Stimulated activated CD8-positive, alpha-beta memory T cell treated with anti-CD3 and anti-CD28 coated beads, Interleukin-4, amount 100 ng/mL, for 48 hours (primary cell): ENCODE data around the gene KIAA0513.

ENCODE experiments used
- DNase-seq: peaks from one replicate; pipeline ENCODE4 v3.0.0-alpha.2; 2020

The KIAA0513 gene

DNA sequence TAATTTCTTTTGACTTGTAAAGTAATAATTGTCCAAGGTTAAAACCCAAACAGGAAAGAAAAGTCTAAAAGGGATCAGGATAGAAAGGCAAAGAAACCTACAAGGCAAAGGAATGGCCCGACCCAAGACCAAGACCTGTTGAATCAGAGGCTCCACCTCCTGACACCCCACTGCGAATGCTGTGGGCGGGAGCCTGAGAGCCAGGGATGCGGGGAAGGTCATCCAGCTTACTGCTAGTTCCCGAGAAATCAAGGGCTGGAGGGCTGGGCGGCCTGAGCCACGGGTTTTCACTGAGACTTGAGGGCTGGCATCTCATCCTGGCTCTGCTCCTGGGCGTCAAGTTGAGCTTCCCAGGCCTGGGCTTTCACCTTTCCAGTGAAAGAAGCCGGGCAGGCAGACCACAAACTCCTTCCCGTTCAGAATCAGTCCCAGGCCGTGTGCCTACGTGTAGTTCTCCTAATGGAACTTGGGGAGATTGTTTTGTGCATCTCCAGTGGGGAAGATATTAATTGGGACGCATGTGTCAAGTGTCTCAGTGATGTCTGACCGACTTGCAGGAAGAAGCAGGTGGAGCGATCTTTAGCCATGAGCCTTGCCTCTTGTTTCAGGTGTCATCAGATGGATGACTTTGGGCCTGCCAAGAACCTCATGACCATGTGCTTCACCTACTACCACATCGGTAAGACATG is 47.8 kb downstream of the KIAA0513 start:
- DNase-seq: no peak

DNA sequence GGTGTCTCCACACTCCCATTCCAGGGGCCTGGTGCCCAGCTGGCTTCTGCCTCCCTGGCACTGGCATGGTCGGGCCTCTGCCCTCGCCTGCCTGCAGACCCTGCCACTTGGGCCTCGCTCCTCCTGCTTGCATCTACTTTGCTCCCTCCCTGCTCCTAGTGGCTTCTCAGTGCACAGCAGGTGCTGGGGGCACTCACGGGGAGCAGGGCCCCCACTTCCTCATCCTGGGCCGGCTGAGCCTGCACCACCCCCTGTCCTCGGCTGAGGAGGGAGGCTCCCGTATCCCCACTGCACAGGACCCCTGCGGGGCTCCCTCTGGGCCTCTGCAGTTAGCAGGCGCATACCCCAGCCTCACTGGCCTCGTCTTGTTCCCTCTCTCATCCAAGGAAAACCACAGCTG is 49.4 kb downstream of the KIAA0513 start:
- DNase-seq: no peak

- no peak for DNase-seq
These were observed 50.1 kb downstream of the KIAA0513 start for GRCh38 chr16:85077576-85078125.

DNA sequence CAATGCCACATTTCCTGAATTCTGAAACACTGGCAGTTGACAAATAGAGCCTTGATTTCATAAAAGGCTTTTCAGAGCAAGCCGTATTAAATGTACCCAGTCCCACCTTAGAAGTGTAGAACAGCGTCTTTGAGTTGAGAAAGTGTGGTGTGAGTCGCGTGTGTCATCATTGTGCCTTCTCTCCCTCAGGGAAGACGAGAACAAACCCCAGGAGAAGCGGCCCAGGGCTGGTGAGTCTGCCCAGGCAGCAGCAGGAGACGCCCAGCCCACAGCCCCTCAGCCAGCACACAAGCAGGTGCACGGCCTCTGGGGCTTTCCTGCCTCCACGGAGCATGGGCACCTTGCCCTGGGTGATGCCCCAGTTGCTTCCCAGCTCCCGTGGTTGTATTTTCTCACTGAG is 50.6 kb downstream of the KIAA0513 start:
- no peak for DNase-seq

GRCh38 chr16:85078952-85079351 is 51.4 kb downstream of the KIAA0513 start:
- DNase-seq: no peak

- DNase-seq: no peak
These were observed 52.4 kb downstream of the KIAA0513 start for GRCh38 chr16:85079785-85080570.

DNA sequence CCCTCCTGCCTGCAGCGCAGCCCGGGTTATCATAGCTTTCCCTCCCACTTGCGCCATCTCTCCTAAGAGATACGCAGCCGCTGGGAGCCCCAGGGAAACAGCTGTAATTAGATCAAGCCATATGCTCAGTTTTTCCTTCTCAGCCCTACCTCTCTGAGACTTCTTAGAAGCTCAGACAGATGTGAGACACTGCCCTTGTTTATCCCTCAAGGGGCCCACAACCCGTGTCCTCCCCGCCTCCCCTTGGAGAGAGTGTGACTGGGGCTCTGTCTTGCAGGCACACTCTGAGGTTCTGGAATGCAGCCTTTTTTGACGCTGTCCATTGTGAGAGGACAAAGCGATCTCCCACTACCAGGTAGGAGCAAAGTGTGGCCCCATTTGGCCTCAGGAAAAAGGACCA is 53.4 kb downstream of the KIAA0513 start:
- DNase-seq: no peak

DNA sequence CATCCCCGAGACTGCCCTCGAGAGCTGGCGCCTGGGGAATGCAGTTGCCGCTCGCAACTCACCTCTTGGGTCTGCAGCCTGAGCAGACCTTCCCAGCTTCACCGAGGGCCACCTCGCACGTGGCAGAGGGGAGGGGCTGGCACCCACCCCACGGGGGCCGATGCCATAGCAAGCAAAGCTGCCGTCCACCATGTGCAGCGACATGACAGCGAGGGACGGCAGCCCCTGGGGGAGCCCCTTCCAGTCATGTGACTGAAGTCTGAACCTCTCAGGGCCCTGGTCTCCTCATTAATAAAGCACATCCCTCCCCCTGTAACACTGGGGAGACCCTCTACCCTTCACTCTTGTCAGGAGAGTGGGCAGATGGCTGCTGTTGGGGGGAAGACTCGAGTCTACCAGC is 54.2 kb downstream of the KIAA0513 start:
- no peak for DNase-seq

- no peak for DNase-seq
These were observed 54.8 kb downstream of the KIAA0513 start for GRCh38 chr16:85082173-85083050.

- no peak for DNase-seq
These were observed 55.5 kb downstream of the KIAA0513 start for GRCh38 chr16:85083051-85083639.

GRCh38 chr16:85084841-85085510 is 57.4 kb downstream of the KIAA0513 start:
- DNase-seq: no peak

GRCh38 chr16:85085721-85086120 is 58.1 kb downstream of the KIAA0513 start:
- no peak for DNase-seq

GRCh38 chr16:85086347-85087291 is 59.0 kb downstream of the KIAA0513 start:
- peak; percentile 86 for DNase-seq

DNA sequence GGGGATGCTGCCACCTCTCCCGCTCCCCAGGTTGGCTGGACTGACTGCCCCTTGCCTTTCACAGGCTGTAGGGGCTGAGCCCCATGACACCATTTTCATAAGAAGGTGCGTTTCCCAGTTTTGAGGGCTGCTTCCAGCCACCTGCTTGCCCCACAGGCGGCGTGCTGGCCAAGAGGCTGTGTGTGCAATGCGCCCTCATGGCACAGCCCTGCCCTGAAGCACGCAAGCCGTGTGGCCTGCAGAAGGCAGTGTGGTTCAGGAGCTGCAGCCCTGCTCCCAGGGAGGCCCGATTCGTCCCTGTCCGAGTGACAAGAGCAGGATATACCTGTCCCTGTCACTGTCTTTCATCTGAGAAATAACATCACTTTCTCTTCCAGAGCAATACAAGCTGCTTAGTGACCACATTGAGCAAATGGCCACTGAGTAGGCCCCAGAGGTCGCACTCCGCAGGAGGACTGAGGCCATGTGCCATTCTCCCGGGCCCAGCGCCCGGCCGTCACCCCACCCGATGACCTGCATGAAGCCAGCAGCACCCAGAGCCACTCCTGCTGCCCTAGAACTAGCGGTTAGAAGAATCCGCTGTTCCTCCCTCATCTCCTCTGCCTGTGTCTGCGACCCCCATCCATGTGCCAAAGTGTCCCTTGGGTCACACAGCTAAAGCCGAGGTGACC is 60.4 kb downstream of the KIAA0513 start:
- no peak for DNase-seq

DNA sequence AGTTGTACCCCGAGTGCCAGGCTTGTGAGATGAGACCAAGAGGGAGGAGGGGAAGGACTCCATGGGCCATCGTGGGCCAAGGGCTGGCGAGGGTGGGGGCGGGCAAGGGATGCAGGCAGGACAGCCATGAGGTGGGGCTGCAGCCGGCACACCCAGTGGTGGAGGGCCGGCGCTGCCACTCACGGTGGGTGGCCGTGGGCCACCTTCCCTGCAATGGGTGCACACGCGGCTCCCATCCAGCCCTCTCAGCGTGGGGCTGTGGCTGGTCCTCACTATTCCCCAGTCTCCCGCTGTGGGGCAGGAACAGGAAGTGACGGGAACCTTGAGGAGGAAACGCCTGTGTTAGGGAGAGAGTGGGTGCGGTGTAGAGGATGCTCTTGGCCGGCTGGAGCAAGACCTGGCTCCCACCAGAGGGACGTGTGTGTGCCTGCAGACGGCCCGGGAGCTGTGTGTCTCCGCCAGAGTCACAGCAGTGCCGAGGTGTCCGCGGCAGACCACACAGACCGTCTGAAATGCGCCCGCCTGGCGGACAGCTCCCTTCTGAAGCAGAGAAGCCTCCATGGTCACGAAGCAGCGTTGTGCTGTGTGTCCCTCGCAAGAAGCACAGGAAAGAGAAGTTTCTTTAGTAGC is 61.1 kb downstream of the KIAA0513 start:
- no peak for DNase-seq

DNA sequence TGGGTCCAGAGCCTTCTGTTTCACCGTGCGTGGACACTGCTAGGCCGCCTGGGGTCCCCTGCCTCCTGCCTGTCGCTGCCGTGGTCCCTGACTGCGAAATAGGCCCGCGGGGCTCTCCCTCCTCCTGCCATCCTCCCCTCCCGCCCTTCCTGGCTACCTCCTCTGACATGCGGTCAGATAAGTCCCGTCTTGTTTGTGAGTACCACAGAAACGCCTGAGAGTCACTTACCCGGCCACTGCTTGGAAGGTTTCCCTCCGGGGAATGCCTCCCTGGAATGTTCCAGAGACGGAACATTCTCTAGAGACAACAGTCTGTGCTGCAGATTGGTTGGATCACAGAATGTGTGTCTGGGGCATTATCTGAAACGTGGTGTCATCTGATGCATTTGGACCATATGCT is 61.9 kb downstream of the KIAA0513 start:
- DNase-seq: no peak

DNA sequence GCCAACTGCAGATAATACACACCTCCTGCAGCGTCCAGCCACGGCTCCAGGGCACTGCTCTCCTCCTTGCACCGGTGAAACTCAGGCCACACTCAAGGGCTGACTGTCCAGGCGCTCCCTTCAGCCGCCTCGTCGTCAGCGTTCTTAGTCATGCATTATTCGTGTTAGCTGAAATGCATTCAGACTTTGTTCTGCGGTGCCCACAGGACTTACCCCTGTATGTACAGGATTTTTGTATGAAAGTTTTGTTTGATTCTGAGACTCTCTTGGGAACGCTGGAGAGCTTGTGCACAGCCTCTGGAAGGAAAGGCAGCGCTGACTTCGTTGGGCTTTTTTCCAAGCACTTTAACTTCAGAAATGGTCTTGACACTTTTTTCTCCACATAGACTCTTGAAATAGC is 62.6 kb downstream of the KIAA0513 start:
- DNase-seq: no peak

DNA sequence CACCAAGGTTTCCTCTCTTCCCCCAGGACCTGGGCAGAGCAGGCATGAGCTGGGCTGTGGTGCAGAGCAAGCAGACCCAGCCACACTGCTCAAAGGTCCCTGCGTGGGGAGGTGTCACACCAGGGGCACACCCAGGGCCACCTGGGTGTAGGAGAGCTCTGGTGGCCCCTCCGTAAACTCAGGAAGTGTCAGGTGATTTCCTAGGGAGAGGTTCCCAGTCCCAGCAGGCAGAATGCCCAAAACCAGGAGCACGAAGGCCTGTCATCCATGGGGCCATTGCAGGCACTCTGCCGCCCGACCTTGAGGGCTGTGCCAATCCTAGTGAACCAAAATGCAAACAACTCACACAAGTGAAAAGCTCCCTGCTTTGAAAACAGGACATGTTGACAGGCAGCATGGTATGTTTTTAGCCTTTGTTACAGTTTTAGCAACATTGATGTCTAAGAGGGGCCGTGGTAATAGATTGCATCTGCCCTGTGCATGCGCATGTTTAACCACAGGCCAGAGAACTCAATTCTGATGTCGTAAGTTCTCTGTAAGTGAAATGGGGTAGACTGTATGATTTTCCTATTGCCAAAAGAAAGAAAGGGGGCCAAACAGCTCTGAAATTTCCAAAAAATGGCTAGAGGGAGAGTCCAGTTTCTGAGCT is 63.4 kb downstream of the KIAA0513 start:
- DNase-seq: no peak

- DNase-seq: no peak
These were observed 63.9 kb downstream of the KIAA0513 start for GRCh38 chr16:85091522-85091910.
